ENCODE measurements around the gene ATXN7L3.

The ATXN7L3 gene

GRCh38 chr17:44167181-44167861 lies 32.4 kb downstream of the ATXN7L3 start:
- Histone ChIP-seq H4K20me1 (ENCODE audit: insufficient read depth, low read length) (no peaks in the 10 kb centered on the region), H3K9me2 (replicated peaks; ENCODE audit: insufficient read depth, low read length) (no peaks in the 10 kb centered on the region), H3K4me1 (ENCODE audit: low read length) (peaks cover 29% of the 10 kb centered on the region), H3K36me3 (replicated peaks; ENCODE audit: insufficient read depth, low read length) (no peaks in the 10 kb centered on the region), H3K79me2 (ENCODE audit: low read length) (peaks cover 6% of the 10 kb centered on the region; the same call in 1 of the 2 replicates), H3K27me3 (replicated peaks; ENCODE audit: insufficient read depth, low read length) (no peaks in the 10 kb centered on the region), H3K27ac (ENCODE audit: low read length) (no peak overlapping the region), H3K4me2 (ENCODE audit: low read depth, low read length) (no peak overlapping the region), H3F3A (ENCODE audit: insufficient read depth, low read length) (peaks cover 30% of the 10 kb centered on the region), H3K9ac (ENCODE audit: low read length) (no peak overlapping the region), H2AFZ (ENCODE audit: low read length) (no peak overlapping the region), H3K4me3 (ENCODE audit: low read length) (no peak overlapping the region), H3K9me3 (replicated peaks; ENCODE audit: insufficient read depth, low read length) (no peaks in the 10 kb centered on the region)
- TF ChIP-seq, protein P1, sequence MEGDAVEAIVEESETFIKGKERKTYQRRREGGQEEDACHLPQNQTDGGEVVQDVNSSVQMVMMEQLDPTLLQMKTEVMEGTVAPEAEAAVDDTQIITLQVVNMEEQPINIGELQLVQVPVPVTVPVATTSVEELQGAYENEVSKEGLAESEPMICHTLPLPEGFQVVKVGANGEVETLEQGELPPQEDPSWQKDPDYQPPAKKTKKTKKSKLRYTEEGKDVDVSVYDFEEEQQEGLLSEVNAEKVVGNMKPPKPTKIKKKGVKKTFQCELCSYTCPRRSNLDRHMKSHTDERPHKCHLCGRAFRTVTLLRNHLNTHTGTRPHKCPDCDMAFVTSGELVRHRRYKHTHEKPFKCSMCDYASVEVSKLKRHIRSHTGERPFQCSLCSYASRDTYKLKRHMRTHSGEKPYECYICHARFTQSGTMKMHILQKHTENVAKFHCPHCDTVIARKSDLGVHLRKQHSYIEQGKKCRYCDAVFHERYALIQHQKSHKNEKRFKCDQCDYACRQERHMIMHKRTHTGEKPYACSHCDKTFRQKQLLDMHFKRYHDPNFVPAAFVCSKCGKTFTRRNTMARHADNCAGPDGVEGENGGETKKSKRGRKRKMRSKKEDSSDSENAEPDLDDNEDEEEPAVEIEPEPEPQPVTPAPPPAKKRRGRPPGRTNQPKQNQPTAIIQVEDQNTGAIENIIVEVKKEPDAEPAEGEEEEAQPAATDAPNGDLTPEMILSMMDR (IDR thresholded peaks at IDR 0.05; ENCODE audit: low read length): no peak
- TF ChIP-seq EZH2 (optimal IDR thresholded peaks at IDR 0.05; ENCODE audit: low read depth, low read length) (no peak), EZH2phosphoT487 (IDR thresholded peaks at IDR 0.05; ENCODE audit: low read length) (no peak)
- DNase-seq: no peak

DNA sequence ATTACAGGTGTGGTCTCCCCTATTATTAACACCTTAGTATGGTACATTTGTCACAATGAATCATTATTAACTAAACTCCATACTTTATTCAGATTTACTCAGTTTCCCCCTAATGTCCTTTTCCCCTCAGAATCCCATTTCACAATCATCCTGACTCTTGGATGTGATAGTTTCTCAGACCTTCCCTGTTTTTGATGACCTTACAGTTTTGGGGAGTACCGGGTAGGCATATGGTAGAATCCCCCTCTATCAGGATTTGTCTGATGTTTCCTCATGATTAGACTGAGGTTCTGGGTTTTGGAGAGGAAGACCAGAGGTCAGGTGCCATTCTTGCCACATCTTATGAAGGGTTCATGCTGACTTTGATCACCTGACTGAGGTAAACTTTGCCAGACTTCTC lies 35.2 kb downstream of the ATXN7L3 start:
- Histone ChIP-seq H3F3A (ENCODE audit: insufficient read depth, low read length) (peaks cover 13% of the 10 kb centered on the region), H3K9me3 (replicated peaks; ENCODE audit: insufficient read depth, low read length) (no peaks in the 10 kb centered on the region), H3K27ac (ENCODE audit: low read length) (no peak overlapping the region), H3K9ac (ENCODE audit: low read length) (no peak overlapping the region), H4K20me1 (ENCODE audit: insufficient read depth, low read length) (no peaks in the 10 kb centered on the region), H2AFZ (ENCODE audit: low read length) (no peak overlapping the region), H3K79me2 (ENCODE audit: low read length) (no peaks in the 10 kb centered on the region), H3K9me2 (replicated peaks; ENCODE audit: insufficient read depth, low read length) (no peaks in the 10 kb centered on the region), H3K4me1 (ENCODE audit: low read length) (peaks cover 8% of the 10 kb centered on the region), H3K36me3 (replicated peaks; ENCODE audit: insufficient read depth, low read length) (no peaks in the 10 kb centered on the region), H3K4me2 (ENCODE audit: low read depth, low read length) (no peak overlapping the region), H3K4me3 (ENCODE audit: low read length) (no peak overlapping the region), H3K27me3 (replicated peaks; ENCODE audit: insufficient read depth, low read length) (no peaks in the 10 kb centered on the region)
- TF ChIP-seq EZH2phosphoT487 (IDR thresholded peaks at IDR 0.05; ENCODE audit: low read length) (no peak), EZH2 (optimal IDR thresholded peaks at IDR 0.05; ENCODE audit: low read depth, low read length) (no peak)
- TF ChIP-seq, protein P1 (IDR thresholded peaks at IDR 0.05; ENCODE audit: low read length): no peak
- no peak for DNase-seq

GRCh38 chr17:44159519-44160210 lies 40.0 kb downstream of the ATXN7L3 start:
- Histone ChIP-seq H3K27ac (ENCODE audit: low read length) (no peak overlapping the region), H3K4me2 (ENCODE audit: low read depth, low read length) (no peak overlapping the region), H3K4me3 (ENCODE audit: low read length) (no peak overlapping the region), H3K4me1 (ENCODE audit: low read length) (no peaks in the 10 kb centered on the region), H3F3A (ENCODE audit: insufficient read depth, low read length) (no peaks in the 10 kb centered on the region), H2AFZ (ENCODE audit: low read length) (no peak overlapping the region), H3K36me3 (replicated peaks; ENCODE audit: insufficient read depth, low read length) (no peaks in the 10 kb centered on the region), H3K9me2 (replicated peaks; ENCODE audit: insufficient read depth, low read length) (no peaks in the 10 kb centered on the region), H3K79me2 (ENCODE audit: low read length) (no peaks in the 10 kb centered on the region), H3K9ac (ENCODE audit: low read length) (no peak overlapping the region), H3K27me3 (replicated peaks; ENCODE audit: insufficient read depth, low read length) (no peaks in the 10 kb centered on the region), H3K9me3 (replicated peaks; ENCODE audit: insufficient read depth, low read length) (no peaks in the 10 kb centered on the region), H4K20me1 (ENCODE audit: insufficient read depth, low read length) (no peaks in the 10 kb centered on the region)
- TF ChIP-seq, protein P1 (IDR thresholded peaks at IDR 0.05; ENCODE audit: low read length): no peak
- no peak for TF ChIP-seq EZH2phosphoT487 (IDR thresholded peaks at IDR 0.05; ENCODE audit: low read length)
- TF ChIP-seq EZH2 (optimal IDR thresholded peaks at IDR 0.05; ENCODE audit: low read depth, low read length): no peak
- no peak for DNase-seq

All from MM.1S (cell line).